Vagina (tissue), 2 donors: ENCODE data around the gene NAB1. TPM values are rescaled to one million over a fixed set of nuclear protein-coding genes. Genes with fewer than 3 reads are reported as not detected.

Experiments used
- DNase-seq, 2 donors: peaks; one replicate each; pipeline ENCODE4 v3.0.0-alpha.2; 2017; ENCODE audit errors: extremely low spot score in 2 of 2
- H3K27ac ChIP-seq: fragments of 200-600 bp; sonication (generic); one replicate; pipeline ENCODE4 v1.5.1; 2019
- H3K27me3 ChIP-seq: fragments of 200-600 bp; sonication (generic); one replicate; pipeline ENCODE4 v1.5.1; 2019
- H3K36me3 ChIP-seq, 2 donors: fragments of 200-600 bp; sonication (generic); one replicate each; pipeline ENCODE4 v1.5.1; 2017 to 2019
- H3K4me1 ChIP-seq: fragments of 200-600 bp; sonication (generic); one replicate; pipeline ENCODE4 v1.5.1; 2019
- H3K4me3 ChIP-seq, 2 donors: fragments of 200-600 bp; sonication (generic); 1 replicate in 1 of 2; 2 replicates in 1 of 2; pipeline ENCODE4 v1.5.1; 2016 to 2019
- H3K9me3 ChIP-seq: fragments of 200-600 bp; sonication (generic); one replicate; pipeline ENCODE4 v1.5.1; 2019
- POLR2A ChIP-seq, 2 donors: fragments of 450-650 bp; IDR thresholded peaks; one replicate each; pipeline ENCODE4 v1.6.1; 2017; ENCODE audit warnings: antibody characterized with exemption in 2 of 2, mild to moderate bottlenecking in 2 of 2, moderate library complexity in 2 of 2
- POLR2AphosphoS5 ChIP-seq, 2 donors: sonication (generic); formaldehyde crosslinking; IDR thresholded peaks; one replicate each; pipeline ENCODE4 v1.9.0; 2017; ENCODE audit warnings: antibody characterized with exemption in 2 of 2, mild to moderate bottlenecking in 2 of 2, low read depth in 1 of 2; ENCODE audit not compliant: insufficient read depth in 1 of 2
- intact Hi-C: fragments of 100-400 bp; cut with DNase I; formaldehyde crosslinking; loops from one replicate; pipeline ENCODE4 v1.15.1; 2023
- total RNA-seq: library from RNA; depleted of rRNA; stranded (reverse); fragments of >200 nt; gene quantifications from one replicate; pipeline ENCODE4 v1.2.3, GENCODE V29; 2016
- TF ChIP-seq, protein P1 (sequence below), 3 experiments: fragments of 450-650 bp in 2 of 3; fragments of 200-600 bp in 1 of 3; sonication (generic) in 1 of 3; IDR thresholded peaks; one replicate each; pipeline ENCODE4 v1.5.1; 2017 to 2019; ENCODE audit warnings: antibody characterized with exemption in 3 of 3, mild to moderate bottlenecking in 2 of 3, moderate library complexity in 2 of 3

NAB1 gene
- total RNA-seq, 1 donor from 2014 or later = 78.6 TPM

DNA sequence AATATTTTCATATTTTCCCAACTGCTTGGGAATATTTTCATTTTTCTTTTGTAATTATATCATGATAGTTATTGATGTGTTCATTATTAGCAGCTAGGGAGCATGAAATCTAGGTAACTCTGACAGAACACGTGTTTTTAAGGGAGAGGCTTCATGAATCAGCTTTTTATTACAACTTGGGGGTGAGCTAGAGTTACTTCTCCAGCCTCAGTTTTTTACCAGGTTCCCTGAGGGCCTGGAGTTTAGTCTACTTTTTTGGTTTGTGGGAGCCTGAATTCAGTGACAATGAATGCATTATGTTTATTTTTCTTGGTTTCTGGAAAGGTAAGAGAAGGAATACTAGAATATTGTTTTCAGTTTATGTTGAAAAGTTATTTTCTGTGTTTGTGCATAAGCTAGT lies 18.0 kb downstream of the NAB1 start:
- H3K27ac ChIP-seq = no peak overlapping the region
- no peaks in the 10 kb centered on the region for H3K27me3 ChIP-seq
- DNase-seq = no peak
- H3K36me3 ChIP-seq = peaks cover 0 to 15% of the 10 kb centered on the region in 2 donors
- peaks cover 29% of the 10 kb centered on the region for H3K4me1 ChIP-seq
- no peak for TF ChIP-seq POLR2AphosphoS5 (IDR thresholded peaks at IDR 0.05; ENCODE audit: insufficient read depth in 1 of 2, low read depth in 1 of 2)
- TF ChIP-seq POLR2A (IDR thresholded peaks at IDR 0.05) = no peak
- TF ChIP-seq, protein P1, sequence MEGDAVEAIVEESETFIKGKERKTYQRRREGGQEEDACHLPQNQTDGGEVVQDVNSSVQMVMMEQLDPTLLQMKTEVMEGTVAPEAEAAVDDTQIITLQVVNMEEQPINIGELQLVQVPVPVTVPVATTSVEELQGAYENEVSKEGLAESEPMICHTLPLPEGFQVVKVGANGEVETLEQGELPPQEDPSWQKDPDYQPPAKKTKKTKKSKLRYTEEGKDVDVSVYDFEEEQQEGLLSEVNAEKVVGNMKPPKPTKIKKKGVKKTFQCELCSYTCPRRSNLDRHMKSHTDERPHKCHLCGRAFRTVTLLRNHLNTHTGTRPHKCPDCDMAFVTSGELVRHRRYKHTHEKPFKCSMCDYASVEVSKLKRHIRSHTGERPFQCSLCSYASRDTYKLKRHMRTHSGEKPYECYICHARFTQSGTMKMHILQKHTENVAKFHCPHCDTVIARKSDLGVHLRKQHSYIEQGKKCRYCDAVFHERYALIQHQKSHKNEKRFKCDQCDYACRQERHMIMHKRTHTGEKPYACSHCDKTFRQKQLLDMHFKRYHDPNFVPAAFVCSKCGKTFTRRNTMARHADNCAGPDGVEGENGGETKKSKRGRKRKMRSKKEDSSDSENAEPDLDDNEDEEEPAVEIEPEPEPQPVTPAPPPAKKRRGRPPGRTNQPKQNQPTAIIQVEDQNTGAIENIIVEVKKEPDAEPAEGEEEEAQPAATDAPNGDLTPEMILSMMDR (IDR thresholded peaks at IDR 0.05) = no peak
- no peak overlapping the region for H3K4me3 ChIP-seq
- no peaks in the 10 kb centered on the region for H3K9me3 ChIP-seq
- intact Hi-C loops = no loop called here

DNA sequence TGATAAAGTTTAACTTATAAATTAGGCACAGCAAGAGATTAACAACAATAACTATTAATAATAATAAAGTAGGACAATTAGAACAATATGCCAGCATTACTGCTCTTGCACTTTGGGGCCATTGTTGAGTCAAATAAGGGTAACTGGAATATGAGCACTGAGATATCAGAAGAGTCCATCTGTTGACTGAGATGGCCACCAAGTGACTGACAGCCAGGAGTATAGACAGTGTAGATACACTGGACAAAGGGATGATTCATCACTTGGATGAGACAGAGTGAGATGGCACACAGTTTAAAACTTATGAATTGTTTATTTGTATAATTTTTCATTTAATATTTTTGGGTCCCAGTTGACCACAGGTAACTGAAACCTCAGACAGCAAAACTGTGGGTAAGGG lies 20.0 kb downstream of the NAB1 start:
- Histone ChIP-seq H3K9me3 (no peaks in the 10 kb centered on the region), H3K4me3 (no peak overlapping the region), H3K36me3 (peaks cover 0 to 28% of the 10 kb centered on the region in 2 donors), H3K27ac (no peak overlapping the region), H3K4me1 (peaks cover 10% of the 10 kb centered on the region), H3K27me3 (no peaks in the 10 kb centered on the region)
- TF ChIP-seq POLR2A (IDR thresholded peaks at IDR 0.05) (no peak), POLR2AphosphoS5 (IDR thresholded peaks at IDR 0.05; ENCODE audit: insufficient read depth in 1 of 2, low read depth in 1 of 2) (no peak)
- TF ChIP-seq, protein P1 (IDR thresholded peaks at IDR 0.05) = no peak
- no peak for DNase-seq
- intact Hi-C loops = no loop called here

DNA sequence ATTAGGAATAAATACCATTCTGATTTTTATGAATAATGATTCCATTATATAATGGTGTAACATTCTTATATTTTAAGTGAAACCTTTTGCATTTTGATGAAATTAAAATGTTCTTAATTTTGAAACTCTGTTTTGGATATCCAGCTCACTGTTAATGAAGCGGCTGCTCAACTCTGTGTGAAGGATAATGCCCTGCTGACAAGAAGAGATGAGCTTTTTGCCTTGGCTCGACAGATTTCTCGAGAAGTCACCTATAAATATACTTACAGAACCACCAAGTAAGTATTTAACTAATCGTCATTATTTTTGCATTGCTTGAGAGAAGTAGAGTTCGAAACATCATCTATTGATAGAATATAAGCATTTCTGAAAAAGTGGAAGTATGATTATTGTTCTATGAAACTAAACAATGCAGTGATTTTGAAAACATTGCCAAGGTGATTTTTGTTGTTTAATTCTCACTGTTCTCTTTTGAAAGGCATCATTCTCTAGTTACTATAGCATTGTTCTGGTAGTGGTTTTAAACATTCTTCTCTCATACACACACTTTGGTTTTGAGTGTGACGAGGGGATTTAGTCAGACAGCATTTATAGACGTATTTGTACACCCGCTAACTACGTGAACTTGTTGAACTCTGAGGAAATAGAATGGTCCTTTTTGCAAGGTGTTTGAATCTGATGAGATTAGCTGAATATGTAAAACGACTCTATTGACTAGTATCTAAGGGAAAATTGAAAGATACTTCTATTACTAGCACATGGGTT lies 21.5 kb downstream of the NAB1 start:
- H3K27ac ChIP-seq = no peak overlapping the region
- DNase-seq = no peak
- peaks cover 8% of the 10 kb centered on the region for H3K4me1 ChIP-seq
- TF ChIP-seq POLR2A (IDR thresholded peaks at IDR 0.05) (no peak), POLR2AphosphoS5 (IDR thresholded peaks at IDR 0.05; ENCODE audit: insufficient read depth in 1 of 2, low read depth in 1 of 2) (no peak)
- TF ChIP-seq, protein P1 (IDR thresholded peaks at IDR 0.05) = no peak
- no peak overlapping the region for H3K4me3 ChIP-seq
- intact Hi-C loops = no loop called here
- no peaks in the 10 kb centered on the region for H3K27me3 ChIP-seq
- H3K9me3 ChIP-seq = no peaks in the 10 kb centered on the region
- H3K36me3 ChIP-seq = peaks cover 0 to 33% of the 10 kb centered on the region in 2 donors

DNA sequence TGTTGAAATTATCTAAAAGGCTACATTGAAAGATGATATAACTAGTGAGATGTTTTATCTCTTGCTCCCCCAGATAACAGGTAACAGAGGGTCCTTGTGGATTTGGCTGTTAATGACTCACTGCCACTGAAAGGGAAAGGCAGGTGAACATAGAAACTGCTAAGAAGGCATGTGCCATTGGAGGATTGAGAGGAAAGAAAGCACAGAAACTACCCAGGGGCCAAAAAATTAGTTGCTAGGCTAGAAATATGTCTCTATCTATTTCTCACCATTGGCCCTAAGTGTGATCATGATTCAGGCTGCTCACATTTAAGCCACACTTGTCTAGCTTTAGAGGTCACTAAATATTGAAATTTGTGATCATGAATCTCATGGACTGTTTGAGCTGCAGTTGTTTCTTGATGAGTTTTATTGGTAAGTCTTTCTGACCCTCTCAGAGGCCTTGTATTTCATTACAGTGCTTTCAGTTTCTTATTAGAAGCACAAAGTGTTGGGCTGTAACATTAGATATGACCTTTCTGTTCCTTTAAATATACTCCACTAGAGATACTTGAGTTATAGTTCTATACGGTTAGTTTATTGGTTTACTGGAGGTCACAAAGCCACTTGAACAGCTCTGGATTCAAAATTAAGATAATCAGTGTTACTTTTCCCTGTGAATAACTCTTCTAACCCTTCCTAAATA lies 26.2 kb downstream of the NAB1 start:
- DNase-seq = no peak
- Histone ChIP-seq H3K4me1 (peaks cover 5% of the 10 kb centered on the region), H3K9me3 (no peaks in the 10 kb centered on the region), H3K36me3 (peaks cover 0 to 33% of the 10 kb centered on the region in 2 donors), H3K27me3 (no peaks in the 10 kb centered on the region), H3K4me3 (no peak overlapping the region), H3K27ac (no peak overlapping the region)
- TF ChIP-seq, protein P1 (IDR thresholded peaks at IDR 0.05) = no peak
- TF ChIP-seq POLR2AphosphoS5 (IDR thresholded peaks at IDR 0.05; ENCODE audit: insufficient read depth in 1 of 2, low read depth in 1 of 2) = no peak
- no peak for TF ChIP-seq POLR2A (IDR thresholded peaks at IDR 0.05)
- intact Hi-C loops = no loop called here

DNA sequence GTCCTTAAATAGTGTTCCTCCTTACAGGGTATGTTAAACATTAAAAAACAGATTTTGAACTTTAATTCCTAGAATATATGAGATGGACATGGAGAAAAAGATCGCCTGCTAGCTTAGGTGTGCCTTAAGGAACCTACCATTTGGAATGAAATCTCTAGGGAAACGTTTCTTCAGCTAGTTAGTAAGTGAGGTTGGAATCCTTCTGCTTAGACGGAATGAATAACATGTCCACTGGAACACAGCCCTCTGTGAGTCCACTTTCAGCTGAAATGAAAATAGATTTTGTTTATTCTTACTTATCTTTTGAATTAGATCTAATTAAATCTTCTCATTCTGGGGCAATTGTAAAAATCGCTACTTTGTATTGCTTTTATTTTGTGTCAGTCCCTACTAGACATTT lies 28.4 kb downstream of the NAB1 start:
- no peaks in the 10 kb centered on the region for H3K27me3 ChIP-seq
- H3K9me3 ChIP-seq = no peaks in the 10 kb centered on the region
- peaks cover 0 to 14% of the 10 kb centered on the region in 2 donors for H3K36me3 ChIP-seq
- no peak overlapping the region for H3K4me3 ChIP-seq
- peaks cover 5% of the 10 kb centered on the region for H3K4me1 ChIP-seq
- intact Hi-C loops = no loop called here
- DNase-seq = no peak
- no peak for TF ChIP-seq POLR2A (IDR thresholded peaks at IDR 0.05)
- TF ChIP-seq, protein P1 (IDR thresholded peaks at IDR 0.05) = no peak
- no peak for TF ChIP-seq POLR2AphosphoS5 (IDR thresholded peaks at IDR 0.05; ENCODE audit: insufficient read depth in 1 of 2, low read depth in 1 of 2)
- no peak overlapping the region for H3K27ac ChIP-seq
